GM19324 (cell line): ENCODE results near the gene FEZF1.
"Not testable (repeated sequence)": the region's sequence is repeated elsewhere in the genome, so short reads cannot be mapped to it uniquely, and the experiment has no call there.

ENCODE experiments used
- ATAC-seq: cut with Tn5 transposase; IDR thresholded peaks from one replicate; pipeline ENCODE4 v1.9.1; 2021; ENCODE audit warnings: mild to moderate bottlenecking, moderate library complexity; ENCODE audit not compliant: unreplicated experiment, low FRiP score

Gene FEZF1

DNA sequence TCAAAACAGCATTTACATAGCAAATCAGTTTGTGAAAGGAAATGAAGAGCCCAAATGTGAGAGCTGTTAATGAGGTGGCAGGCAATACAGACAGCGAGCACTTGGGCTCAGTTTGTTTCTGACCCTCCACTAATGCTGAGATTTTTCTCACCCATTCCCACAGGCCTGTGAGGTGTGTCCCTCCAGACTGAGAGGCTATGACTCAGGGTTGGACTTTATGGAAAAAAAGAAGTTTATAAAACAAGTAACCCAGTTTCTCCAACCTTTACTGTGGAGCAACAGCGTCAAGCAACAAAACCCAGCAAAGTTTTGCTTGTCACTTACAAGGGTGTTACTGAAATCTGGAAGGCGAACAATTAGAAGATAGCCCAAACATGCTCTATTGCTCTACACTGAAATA is 4.9 kb upstream of the FEZF1 start:
- ATAC-seq = no peak

DNA sequence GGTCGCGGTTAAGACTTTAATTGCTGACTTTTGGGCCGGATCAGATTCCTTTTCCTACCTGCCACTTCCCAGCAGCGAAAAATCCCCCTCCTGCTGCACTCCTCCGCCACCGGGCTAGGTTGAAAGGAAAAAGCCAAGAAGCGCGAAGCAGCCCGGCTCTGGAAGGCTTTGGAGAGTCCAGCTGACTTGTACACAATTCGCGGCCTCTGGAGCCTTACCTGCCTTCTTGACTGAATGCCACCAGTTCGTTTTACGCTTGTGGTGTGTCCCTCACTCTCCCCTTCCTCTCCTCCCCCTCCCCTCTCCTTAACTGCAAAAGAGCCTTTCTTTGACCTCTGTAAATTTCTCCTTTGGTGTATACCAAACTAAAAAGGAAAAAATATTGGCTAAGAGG is 2.7 kb upstream of the FEZF1 start:
- ATAC-seq = no peak

DNA sequence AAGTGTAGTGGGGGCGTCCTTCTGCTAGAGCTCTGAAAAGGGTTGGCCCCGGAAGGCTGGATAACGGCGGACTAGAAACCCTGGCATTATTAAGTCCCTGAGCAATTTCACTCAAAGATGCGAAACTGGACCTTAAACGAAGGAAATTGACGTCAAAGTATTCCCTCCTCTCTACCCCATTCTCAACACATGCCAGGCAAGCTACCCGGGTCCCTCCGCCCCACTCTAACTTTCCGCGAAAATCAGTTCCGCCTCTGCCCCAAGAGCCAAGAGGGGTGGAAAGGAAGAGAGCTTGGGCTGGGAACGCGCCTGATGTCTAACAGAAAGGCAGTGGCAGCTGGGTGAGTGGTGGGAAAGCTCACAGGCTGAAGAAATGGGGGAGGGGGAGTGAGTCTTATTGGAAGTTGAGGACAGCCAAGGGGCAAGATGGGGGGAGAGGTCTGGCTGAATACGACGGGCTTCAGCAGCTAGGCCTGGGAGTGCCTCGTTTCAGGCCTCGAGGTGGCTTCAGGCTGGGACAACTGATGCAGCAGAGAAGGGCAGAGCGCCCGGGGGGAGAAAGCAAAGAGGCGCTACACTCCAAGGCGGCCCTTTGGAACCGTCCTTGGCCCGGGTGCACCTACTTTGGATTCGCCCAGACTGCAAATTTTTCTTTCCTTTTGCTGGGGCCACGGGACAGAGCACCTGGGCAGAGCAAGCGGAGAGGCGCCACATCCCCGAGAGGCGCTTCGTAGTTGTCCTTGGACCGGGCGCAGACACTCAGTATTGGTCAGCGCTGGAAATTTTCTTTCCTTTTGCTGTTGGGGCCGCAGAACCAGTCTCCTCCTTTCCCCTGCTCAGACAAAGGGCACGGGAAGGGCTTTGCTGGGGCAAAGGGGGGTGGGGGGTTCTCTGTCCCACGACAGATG is 2.0 kb upstream of the FEZF1 start:
- ATAC-seq = no peak

DNA sequence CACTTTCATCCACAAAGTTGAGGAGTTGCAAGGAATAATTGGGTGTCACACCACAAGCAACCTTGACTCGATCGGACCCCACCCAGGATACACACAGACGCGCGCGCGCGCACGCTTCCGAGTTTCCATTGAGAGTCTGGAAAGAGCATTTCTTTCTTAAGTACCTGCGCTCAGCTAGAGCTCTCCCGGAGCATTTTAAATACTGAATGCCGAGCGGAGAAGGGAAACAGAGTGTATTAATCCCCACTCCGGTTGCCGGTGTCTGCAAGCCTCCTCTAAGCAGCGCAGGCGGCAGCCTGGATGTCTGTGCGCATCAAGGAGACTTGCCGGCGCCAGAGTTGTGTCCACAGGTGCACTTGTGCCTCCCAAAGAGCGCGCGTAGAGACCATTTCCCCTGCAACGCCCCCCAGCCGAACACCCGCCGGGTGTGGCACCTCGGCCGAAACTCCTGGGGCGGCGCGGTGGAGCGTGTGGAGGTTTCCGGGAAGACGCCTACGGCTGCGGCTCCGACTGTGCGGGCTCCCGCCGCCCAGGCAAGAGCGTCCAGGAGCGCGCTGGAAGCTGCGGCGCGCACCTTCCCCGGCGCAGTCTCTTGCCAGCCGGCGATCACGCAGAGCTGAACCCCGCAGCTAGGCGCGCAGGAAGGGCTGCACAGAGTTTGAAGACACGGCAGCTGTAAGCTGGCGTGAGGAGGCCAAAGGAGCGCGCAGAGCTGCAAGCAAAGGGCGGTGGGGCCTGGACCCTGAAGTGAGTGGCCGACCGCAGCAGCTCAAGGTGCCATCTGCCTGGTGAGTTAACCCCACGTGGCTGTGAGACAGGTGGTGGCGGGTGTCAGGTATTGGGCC is 1.1 kb upstream of the FEZF1 start:
- no peak for ATAC-seq

GRCh38 chr7:122304996-122305421 is 459 bp upstream of the FEZF1 start:
- no peak for ATAC-seq

- no peak for ATAC-seq
Observed at GRCh38 chr7:122303531-122304318, 825 bp downstream of the FEZF1 start.

GRCh38 chr7:122302761-122303530 is 1.6 kb downstream of the FEZF1 start:
- no peak for ATAC-seq

GRCh38 chr7:122301858-122302760 is 2.4 kb downstream of the FEZF1 start:
- ATAC-seq = no peak

GRCh38 chr7:122300956-122301833 is 3.4 kb downstream of the FEZF1 start:
- ATAC-seq = no peak

DNA sequence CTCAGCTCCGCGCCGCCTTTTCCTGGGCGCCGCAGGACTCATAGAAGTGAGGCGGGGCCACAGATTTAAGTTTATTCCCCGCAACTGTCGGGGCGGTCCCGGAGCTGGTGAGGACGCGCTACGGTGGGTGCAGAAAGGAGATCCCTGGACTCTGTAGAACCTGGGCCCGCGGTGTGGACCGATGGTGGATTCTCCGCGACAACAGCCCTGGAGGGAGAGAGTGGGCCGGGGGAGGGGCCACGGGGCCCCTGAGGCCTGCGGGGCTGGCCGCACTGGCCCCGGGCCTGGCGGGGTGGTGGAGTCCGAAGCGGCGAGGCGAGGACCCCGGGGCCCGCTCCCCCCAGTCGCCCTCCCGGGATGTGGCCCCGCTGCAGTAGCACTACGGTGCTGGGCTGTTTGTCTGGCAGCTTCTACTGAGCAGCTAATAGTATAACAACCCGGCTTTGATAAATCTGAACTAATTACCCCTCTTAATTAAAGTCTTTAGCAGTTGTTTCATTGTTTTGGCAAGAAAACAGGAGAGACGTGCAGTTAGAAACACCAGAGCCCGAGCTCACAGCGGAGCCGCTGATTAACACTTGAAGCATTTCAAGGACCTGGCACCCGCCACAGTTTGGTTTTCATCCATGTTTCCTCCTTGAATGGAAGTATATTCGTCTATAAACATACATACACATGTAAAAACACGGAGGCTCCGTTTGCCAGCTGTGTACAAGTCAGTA is 4.2 kb downstream of the FEZF1 start:
- no peak for ATAC-seq

GRCh38 chr7:122299624-122300210 is 4.8 kb downstream of the FEZF1 start:
- no peak for ATAC-seq

GRCh38 chr7:122298618-122299017 is 5.9 kb downstream of the FEZF1 start:
- no peak for ATAC-seq

DNA sequence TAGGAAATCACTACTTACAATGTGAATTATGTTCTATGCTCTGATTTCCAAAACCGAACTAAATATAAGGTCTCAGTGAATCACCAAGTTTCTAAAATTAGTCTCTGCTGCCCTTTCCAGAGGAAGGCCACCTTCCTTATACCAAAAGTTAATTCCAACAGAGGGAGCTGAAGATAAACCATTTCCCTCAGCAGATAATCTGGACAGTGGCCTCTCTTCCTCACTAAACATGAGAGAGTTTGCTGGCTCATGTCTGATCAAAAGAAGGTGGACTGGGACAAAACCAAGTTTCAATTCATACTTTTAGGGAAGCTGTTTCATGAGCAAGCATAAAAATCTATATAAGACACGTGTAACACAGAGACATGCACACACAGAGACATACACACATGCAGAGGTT is 6.4 kb downstream of the FEZF1 start:
- ATAC-seq = no peak

GRCh38 chr7:122291189-122291588 is 13.4 kb downstream of the FEZF1 start:
- ATAC-seq = no peak

GRCh38 chr7:122290476-122290875 is 14.1 kb downstream of the FEZF1 start:
- no peak for ATAC-seq

DNA sequence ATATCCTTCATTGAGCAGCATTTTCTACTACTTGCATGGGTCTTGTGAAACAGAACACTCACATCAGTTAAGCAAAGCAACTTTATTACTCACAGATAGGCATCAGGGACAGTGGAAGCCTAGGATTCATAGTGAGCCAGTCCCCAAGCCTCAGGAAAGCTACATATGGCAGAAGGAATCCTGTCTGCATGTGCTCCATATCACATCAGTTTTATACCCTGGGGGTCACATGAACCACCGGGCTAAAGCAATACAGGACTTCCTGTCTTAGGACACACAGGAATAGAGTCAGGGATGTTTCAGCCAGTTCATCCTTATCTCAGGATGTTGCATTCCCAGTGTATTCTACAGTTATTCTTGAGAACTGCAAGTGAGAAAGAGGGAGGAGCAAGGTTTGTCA is 15.1 kb downstream of the FEZF1 start:
- ATAC-seq = no peak

DNA sequence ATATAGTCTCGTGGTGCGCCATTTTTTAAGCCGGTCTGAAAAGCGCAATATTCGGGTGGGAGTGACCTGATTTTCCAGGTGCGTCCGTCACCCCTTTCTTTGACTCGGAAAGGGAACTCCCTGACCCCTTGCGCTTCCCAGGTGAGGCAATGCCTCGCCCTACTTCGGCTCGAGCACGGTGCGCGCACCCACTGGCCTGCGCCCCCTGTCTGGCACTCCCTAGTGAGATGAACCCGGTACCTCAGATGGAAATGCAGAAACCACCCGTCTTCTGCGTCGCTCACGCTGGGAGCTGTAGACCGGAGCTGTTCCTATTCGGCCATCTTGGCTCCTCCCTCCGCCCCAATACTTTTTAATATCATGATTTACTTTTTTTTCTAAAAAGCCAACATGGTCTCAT is 19.9 kb downstream of the FEZF1 start:
- ATAC-seq = not testable (repeated sequence)
